RKO (cell line): ENCODE data around the gene FARP1.
A peak's percentile ranks its signal among the peaks of the same experiment; 100 is the strongest.

Experiments
- DNase-seq: peaks from one replicate; pipeline ENCODE4 v3.0.0-alpha.2; 2016; ENCODE audit warnings: low spot score

FARP1 gene

DNA sequence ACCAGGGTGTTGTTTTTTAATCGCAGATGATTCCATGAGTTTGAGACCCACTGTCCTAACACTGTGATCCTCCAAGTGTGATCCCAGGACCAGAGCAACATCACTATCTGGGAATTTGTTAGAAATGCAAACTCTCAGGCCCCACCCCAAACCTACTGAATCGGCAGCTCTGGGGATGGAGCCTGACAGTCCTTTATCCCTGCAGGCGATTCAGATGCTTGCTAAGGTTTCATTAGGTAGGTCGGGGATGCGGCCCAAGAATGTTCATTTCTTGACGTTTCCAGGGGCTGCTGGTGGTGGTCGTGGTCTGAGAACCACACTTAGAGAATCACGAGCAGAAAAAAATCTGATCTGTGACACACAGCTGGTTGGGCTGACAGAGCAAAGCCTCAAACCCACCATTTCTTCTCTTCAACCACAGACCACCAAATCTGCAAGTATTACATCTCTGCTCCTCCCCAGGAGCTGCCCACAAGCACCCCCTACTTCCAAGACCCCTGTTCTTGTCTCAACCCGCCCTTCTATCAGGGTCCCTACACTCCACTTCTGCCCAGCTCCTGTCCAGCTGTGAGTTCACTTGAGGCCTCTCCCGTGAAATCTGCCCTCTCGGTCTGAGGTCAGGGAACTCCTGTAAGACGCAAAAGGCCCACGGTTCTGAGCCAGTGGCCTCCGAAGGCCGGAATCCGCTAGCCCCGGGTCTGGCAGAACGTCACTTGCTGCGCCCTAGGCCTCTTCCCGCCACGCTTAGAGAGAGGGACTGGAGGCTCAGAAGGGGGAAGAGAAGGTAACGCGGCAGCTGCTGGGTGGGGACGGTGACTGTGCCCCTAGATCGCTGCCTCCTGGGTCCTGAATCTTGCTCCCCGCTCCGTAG, 1.1 kb upstream of the FARP1 start:
- no peak for DNase-seq

DNA sequence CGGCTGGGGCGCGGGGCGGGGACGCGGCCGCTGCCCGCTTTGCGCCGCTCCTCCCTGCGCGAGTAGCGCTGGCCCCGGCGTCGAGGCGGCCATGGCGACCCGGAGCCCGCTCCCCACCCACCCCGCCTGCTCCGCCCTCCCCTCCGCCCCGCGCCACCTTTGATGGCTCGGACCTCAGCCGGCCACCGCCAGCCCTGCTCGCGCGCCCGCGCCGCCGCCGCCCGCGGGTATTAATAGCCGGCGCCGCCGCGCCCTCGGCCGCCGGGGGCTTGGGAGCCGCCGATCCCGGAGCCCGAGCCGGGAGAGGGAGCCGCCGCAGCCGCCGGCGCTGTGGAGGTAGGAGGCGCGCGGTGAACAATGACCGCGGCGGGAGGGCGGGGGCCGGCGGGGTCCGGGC, 261 bp downstream of the FARP1 start:
- DNase-seq: no peak

DNA sequence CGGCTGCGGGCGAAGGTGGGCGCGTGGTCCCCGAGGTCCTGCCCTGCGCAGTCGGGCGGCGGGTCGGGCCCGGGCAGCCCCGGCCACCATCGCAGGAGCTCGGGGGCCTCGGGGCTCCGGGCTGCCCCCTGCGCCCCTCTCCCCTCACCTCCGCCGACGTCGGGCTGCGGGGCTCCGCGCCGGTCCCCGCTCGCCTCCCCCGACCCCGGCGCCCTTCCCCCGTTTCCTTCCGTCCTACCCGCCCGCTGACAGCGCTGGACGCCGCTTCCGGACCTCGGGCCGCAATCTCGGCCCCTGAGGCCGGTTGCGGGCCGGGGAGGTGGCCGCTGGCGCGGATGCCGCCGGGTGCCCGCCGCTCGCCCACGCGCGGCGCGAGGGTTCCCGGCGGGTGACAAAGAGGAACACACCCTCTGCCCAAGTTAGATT, 720 bp downstream of the FARP1 start:
- peak; percentile 37 for DNase-seq

DNA sequence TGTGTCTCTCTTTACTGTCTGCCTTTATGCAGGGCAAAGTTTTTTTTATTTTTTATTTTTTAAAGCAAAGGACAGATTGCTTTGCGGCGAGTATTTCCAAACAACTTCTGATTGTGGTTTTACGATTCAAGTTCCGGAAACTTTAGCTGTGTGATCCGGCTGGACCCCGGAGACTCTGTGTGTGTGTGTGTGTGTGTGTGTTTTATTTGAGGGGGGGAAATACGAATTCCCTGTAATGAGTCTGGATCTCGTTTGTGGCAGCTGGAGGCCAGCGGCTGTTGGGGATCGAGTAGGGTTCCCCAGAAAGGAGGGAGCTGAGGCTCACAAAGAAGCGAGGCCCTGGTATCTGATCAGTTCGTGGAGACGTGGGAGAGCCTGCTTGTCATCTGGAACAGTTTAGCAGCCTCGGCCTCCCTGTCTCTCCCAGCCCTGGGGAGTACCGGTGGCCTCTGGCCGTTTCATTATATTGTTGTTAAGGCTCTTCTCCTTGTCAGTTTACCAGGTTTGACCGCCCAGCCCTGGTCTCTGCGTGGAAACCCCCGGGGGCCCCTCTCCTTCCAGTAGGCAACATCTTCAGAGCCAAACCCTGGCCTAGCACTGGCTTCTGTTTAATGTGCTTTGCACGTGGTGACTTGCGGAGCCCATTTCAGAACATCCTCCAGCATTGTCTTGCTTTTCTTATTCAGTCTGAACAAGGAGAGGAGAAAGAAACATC, 1.3 kb downstream of the FARP1 start:
- peak; percentile 48 for DNase-seq

DNA sequence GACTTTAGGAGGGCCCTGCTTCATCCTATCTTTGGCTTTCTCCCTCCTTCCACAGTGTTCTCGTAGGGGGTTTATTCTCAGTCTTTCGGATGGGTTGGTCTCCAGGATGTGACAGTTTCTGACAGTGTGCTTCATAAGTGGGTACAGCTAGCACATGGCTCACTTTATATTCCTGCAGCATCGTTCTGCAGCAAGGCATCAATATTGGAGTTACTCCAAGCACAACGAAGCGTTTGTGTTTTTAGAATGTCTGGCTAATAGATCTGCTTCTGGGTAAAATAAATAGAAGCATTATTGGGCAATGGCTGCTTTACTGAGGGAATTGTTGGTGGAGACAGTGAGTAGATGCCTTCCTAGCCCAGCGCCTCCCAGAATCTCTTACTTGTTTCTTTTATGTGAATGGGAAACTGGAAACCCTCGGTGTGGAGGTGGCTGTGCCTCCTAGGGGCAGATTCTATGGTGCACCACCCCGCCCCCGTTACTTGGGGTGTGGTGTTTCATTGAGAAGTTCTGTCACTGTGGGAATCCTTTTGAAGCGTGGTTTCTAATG, 2.0 kb downstream of the FARP1 start:
- DNase-seq: peak; percentile 81

DNA sequence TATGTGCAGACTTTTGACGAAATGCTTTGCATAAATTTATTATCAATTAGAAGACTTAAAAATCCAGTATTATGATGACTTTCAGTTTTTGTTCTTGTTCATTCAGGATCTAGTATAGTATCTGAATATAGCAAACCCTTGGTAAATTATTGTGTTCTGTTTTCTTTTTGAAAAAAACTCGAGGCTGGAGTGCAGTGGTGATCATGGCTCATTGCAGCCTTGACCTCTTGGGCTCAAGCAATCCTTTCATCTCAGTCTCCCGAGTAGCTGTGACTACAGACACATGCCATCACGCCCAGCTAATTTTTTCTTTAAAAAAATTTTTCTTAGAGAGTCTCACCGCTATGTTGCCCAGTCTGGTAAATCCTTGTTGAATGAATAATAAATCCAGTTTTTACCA, 4.6 kb downstream of the FARP1 start:
- DNase-seq: no peak

DNA sequence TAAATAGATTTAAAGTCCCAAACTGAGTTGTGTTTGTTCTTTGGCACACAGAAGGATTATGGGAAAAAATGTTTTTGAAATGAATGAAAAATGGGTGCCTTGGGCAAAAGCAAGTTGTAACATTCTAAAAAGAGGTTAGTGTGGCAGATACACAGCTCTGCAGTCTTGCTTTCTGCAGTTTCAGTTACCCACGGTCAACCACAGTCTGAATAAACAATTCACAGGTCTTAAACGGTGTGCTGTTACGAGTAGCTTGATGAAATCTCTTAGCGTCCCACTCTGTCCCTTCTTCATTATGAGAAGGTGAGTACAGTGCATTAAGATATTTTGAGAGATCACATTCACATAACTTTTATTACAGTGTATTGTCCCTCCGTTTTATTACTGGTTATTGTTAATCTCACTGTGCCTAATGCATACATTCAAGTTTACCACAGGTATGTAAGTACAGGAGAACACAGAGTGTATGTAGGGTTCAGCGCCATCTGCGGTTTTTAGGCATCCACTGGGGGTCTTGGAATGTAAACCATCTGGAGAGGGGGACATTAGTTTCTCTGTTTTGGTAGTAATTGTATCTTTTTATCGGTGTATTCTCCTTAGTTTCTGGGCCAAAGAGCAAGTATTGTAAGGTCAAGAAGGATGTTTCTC, 8.1 kb downstream of the FARP1 start:
- no peak for DNase-seq

DNA sequence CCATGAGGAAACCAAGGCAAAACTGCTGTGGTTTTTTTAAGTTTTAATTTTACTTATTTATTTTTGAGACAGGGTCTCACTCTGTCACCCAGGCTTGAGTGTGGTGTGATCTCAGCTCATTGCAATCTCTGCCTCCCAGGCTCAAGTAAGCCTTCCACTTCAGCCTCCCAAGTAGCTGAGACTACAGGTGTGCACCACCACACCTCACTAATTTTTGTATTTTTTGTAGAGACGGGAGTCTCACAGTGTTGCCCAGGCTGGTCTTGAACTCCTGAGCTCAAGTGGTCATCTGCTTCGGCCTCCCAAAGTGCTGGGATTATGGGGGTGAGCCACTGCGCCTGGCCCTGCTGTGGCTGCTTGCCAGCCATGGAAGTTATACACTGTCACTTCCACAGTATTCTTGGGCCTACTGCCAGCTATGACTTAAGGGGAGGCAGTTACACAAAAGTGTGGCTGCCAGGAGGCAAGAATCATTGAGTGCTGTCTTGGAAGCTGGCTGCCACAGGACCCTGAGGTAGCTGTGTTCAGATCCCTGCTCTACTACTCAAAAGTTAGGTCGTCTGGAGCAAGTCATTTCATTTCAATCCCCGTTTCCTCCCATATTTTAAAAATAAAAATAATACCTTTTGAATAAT, 12.7 kb downstream of the FARP1 start:
- DNase-seq: peak; percentile 44

DNA sequence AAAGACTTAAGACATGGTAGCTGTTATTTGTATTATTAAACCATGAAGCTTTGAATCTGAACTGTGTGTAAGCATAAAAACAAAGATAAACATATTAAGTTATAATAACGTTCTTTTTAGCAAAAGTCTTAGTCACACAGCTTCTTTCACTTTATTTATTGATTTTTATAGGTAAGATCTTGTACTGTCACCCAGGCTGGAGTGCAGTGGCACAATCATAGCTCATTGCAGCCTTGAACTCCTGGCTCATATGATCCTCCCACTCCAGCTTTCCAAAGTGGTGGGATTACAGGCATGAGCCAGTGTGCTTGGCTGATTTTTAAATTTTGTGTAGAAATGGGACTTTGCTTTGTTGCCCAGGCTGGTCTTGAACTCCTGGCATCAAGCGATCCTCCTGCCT, 13.4 kb downstream of the FARP1 start:
- no peak for DNase-seq

DNA sequence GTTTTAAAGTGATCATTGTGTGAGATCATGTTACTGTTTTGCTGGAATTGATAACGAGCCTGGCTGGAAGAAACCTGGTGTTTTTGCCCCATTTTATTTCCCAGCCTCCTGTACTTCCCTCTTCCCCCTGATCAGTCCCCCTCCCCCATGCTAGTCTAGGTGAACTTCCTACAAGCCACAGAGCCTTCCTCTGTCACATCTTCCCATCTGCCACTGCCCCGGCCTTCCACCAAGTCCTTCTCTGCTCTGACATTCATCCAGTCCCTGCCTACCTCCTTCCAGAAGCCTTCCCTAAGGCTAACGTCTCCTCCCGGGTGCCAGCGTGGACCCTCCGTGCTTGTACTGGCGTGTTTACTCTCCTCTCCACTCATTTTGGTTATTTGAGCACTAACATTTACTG, 14.3 kb downstream of the FARP1 start:
- DNase-seq: no peak

DNA sequence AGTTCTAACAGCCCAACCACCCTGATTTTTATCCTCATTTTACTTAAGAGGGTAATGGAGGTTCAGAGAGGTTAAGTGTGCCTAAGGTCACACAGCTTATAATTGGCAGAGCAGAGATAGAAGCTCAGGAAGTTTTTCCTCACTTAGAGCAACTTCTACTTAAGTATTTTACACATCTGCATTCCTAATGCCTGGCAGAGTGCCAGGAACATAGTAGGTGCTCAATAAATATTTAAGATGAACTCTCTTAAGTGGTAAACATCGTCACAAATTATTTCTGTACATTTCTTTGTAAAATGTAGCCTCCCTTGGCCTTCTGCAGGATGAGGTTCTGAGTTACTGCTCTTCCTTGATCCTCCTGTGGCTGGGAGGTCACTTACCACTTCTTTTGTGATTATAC, 14.7 kb downstream of the FARP1 start:
- DNase-seq: no peak

DNA sequence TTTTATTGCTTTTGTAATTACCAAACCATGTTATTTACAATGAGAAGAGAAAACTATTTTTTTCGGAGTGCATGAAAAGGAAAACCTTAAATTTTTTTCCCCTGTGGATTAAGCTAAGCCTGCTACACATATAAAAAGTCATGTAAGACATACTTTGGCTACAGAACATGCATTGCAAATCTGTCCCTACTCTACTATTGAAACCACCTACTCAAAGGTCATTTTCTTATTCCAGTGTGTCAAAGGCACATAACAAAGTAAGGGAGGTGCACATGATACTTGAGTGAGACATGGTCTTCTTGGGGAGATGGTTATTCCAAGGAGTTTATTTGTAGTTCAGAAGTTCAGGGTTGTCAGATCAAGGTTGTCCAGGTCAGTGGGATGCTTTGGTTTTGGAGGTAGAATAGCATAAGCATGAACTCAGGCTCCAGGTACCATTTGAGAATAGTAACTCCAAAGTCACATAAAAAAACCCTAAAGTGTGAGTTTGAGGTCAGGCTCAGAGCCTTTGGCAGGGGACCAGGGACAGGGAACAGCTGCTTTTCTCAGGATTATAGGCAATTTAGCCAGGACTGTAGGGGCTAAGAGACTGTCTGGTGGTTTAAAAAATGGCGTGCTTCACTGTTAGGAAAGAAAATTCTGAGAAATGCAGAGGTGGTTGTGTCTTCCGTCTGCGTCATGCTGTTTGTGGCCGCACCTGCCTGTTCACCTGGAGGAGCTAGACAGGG, 15.4 kb downstream of the FARP1 start:
- DNase-seq: no peak

DNA sequence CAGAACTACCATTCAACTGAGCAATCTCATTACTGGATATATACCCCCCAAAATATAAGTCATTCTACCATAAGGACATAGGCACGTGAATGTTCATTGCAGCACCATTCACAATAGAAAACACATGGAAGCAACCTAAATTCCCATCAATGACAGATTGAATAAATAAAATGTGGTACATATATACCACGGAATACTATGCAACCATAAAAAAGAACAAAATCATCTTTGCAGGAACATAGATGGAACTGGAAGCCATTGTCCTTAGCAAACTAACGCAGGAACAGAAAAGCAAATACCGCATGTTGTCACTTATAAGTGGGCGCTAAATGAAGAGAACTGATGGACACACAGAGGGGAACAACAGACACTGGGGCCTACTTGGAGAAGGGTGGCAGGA, 20.0 kb downstream of the FARP1 start:
- no peak for DNase-seq

DNA sequence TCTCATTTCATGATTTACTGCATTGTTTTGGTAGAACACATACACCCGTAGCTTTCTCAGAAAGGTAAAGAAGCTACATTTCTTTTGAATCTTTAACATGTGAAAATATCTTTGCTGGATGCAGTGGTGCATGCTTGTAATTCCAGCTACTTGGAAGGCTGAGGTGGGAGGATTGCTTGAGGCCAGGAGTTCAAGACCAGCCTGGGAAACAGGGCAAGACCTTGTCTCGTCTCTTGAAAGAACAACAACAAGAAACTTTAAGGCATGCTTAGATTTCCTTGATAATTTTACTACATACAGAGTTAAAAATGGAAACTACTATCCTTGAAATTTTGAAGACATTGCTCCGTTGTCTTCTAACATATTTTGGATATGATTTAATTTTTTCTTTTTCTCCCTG, 26.4 kb downstream of the FARP1 start:
- DNase-seq: no peak

DNA sequence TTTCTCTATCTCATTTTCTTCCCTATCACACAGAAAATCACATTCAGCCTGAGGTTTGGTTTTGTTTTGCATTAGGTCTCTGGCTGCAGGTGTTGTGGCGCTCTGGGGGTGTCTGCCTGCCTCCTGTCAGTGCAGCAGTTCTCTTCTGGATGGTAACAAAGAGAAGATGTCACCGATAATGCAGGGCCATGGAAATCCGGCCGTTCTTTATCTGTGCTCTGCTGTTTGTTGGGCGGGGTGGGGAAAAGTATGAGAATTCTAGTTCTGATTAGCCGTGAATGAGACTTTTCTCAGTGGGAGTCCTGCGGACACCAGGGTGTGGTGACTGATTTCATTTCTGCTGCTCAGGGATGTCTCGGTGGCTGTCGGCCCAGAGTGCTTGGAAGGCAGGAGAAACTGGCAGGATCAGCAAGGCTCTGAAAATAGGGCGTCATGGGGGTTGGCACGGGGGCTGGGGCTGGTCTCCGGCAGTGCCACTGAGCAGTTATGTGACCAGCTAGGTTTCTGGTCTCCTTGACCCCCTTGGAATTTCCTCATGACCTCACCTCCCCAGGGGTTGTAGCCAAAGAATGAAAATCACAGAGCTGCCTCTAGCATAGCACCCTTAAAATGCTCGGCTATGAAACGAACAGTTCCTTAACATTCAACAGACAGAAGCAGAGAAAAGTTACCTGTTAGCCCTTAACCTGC, 29.2 kb downstream of the FARP1 start:
- DNase-seq: no peak

DNA sequence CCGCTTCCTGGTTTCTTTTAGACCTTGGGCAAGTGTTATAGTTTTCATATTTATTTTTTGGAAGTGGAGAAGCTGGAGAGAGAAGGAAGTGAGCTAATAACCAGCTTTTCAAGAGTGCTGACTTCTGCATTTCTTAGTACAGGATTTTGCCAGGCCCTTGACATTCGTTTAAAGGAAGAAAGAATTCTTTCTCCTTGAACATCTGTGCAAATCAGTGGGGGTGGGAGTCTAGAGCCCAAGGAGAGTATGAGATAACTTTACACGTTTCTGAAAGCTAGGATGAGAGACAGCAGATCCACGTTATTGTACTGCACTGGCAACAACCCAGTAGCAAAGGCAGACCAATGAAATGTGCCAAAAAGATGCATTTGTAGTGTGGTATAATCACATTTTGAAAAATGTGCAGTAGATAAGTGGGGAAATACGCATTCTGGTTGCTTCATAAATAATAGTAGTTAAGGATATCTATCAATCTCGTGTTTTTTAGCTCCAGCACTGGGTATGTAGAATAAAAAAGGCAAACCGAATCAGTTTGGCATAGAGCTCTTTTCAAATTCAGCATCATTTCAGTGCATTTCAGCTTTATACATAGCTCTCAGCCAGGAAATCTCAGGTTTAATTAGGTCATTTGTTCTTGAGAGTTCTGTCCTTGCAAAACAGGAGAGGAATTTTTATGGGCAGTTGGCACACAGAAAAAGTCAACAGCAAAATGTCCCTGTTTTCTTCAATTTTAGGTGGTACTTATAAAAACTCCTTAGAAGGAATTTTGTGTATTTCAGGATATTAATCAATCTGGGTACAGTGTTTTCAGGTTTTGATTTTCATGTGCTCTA, 29.9 kb downstream of the FARP1 start:
- no peak for DNase-seq

DNA sequence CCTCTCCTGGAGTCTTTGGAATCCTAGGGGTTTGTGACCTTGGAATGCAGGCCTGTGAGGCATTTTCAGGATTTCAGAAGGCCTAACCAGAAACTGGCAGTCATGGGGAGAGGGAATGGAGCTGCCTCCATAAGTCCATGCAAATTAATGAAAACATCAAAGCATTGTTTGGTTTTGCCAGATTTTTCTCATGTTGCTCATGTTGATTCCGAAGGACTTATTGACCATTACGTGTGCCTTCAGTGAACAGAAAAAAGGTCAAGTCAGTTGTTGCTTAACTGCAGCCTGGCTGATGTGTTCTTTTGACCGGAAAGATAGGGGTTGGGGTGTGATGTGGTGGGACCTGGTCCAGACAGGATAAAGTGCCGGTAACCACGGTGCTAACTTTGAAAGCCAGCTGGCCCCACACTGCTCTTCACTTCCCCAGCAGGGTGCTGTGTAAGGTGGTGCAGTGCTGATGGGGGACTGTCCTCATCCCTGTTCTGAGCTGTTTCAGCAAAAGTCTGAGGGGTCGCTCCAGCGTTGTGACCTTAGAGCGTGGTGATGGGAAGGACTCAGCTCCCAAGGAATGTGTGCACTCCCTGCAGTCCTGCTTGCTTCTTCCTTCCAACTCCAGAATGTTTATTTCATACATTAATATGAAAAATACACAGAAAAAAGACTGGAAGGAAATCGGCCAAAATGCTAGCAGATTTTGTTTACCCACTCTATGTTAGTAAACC, 30.7 kb downstream of the FARP1 start:
- no peak for DNase-seq

DNA sequence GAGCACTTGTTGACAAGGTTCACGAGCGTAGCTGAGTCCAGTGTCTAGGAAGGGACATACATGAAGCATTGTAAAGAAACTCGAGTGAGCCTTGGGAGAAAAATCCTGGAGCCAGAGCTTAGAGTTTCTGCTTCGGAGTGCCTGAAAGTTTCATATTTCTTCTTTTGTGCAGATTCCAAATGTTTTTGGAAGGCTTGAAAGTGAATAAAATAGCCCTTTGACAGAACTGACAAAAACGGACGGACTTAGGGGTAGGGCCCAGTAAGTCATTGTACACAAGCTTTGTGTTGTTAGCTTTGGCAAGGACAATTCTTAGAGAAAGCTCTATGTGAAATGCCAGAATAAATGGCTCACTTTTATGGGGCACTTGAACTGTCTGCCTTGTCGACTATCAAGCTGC, 31.4 kb downstream of the FARP1 start:
- no peak for DNase-seq

DNA sequence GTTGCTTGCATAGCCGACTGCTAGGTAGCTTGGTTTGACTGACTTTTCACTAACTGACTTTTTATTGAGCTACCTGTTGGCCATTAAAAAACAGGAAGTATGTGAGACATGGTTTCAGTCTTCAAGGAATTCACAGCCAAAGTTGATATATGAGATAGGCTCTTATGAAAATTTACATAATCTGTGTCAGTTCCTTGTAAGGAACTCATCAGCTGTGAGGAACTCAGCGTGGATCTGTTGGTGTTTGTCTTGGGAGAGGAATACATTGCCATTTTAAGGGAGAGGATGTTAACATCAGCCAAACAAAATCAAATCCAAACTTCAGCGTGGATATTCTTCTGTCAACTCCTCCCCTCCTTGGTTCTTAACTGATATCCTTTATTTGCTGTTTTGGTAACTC, 32.1 kb downstream of the FARP1 start:
- DNase-seq: no peak
